ENCODE results near the gene CASZ1. TPM values are rescaled to one million over a fixed set of nuclear protein-coding genes. Genes with fewer than 3 reads are reported as not detected.

The CASZ1 gene
- polyA plus RNA-seq, 1 experiment, result 0.06 TPM

DNA sequence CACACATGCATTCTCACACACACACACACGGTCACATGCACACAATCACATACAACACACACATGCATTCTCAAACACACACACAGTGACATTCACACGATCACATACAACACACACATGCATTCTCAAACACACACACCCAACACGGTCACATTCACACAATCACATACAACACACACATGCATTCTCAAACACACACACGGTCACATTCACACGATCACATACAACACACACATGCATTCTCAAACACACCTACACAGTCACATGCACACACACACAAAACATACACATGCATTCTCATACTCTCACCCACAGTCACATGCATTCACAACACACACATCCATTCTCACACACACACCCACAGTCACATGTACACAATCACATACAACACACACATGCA is 135.0 kb downstream of the CASZ1 start:
- ChIA-PET POLR2A (no interaction called here), CTCF (no interaction called here)
- H3K4me3 ChIP-seq (ENCODE audit: low read depth, low read length), result no peak overlapping the region
- TF ChIP-seq, protein P1, sequence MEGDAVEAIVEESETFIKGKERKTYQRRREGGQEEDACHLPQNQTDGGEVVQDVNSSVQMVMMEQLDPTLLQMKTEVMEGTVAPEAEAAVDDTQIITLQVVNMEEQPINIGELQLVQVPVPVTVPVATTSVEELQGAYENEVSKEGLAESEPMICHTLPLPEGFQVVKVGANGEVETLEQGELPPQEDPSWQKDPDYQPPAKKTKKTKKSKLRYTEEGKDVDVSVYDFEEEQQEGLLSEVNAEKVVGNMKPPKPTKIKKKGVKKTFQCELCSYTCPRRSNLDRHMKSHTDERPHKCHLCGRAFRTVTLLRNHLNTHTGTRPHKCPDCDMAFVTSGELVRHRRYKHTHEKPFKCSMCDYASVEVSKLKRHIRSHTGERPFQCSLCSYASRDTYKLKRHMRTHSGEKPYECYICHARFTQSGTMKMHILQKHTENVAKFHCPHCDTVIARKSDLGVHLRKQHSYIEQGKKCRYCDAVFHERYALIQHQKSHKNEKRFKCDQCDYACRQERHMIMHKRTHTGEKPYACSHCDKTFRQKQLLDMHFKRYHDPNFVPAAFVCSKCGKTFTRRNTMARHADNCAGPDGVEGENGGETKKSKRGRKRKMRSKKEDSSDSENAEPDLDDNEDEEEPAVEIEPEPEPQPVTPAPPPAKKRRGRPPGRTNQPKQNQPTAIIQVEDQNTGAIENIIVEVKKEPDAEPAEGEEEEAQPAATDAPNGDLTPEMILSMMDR (IDR thresholded peaks at IDR 0.05; ENCODE audit: low read depth, low read length), result no peak
- DNase-seq (ENCODE audit: low read depth, low spot score), result no peak
- no peak overlapping the region for H3K27ac ChIP-seq (ENCODE audit: low read depth, low read length)
- H3K27me3 ChIP-seq (ENCODE audit: control insufficient read depth, insufficient read depth, low read length), result peaks cover 15% of the 10 kb centered on the region
- no peaks in the 10 kb centered on the region; the same call in 1 of the 2 replicates for H3K9me3 ChIP-seq (ENCODE audit: control insufficient read depth, insufficient read depth, low read length)

DNA sequence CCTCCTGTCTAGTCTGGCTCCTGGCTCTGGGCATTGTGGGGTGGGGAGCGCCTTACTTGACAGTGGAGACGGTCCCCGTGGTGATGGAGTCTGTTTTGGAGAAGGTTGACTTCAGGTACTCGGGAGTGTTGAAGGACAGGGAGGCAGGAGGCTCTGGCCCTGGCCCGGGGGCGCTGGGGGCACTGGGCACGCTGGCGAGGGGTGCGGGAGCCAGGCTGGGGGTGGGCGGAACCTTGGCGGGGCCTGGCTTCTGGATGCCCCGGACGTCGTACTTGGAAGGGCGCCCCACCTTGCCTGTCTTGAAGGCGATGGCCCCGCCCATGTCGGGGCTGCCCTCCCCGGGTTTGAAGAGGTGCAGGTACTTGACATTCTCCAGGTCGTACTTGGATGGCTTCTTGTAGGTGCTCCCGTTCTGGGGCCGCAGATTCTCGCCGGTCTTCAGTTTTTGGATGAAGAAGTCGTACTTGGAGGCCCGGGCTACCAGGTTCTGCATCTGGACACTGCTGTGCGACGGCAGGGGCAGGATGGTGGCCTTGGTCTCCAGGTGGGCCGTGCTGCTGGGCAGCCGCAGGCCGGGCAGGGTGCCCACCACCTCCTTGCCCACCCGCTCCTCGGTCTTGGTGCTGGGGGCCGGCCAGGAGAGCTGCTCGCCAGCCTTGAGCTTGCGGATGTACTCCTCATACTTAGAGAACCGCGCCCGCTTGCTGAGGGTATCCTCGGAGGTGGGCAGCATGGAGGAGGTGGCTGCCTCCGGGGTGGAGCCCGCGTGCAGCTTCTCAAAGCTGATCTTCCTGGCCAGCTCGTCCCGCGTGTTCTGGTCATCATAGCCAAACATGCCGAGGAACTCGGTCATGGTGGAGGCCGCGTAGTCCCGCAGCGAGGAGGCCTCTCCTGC is 136.6 kb downstream of the CASZ1 start:
- CTCF ChIA-PET, result no interaction called here
- POLR2A ChIA-PET, result no interaction called here
- TF ChIP-seq, protein P1 (IDR thresholded peaks at IDR 0.05; ENCODE audit: low read depth, low read length), result no peak
- DNase-seq (ENCODE audit: low read depth, low spot score), result no peak
- Histone ChIP-seq H3K27me3 (ENCODE audit: control insufficient read depth, insufficient read depth, low read length) (peaks cover 7% of the 10 kb centered on the region), H3K9me3 (ENCODE audit: control insufficient read depth, insufficient read depth, low read length) (no peaks in the 10 kb centered on the region; the same call in 1 of the 2 replicates), H3K27ac (ENCODE audit: low read depth, low read length) (no peak overlapping the region), H3K4me3 (ENCODE audit: low read depth, low read length) (no peak overlapping the region)

DNA sequence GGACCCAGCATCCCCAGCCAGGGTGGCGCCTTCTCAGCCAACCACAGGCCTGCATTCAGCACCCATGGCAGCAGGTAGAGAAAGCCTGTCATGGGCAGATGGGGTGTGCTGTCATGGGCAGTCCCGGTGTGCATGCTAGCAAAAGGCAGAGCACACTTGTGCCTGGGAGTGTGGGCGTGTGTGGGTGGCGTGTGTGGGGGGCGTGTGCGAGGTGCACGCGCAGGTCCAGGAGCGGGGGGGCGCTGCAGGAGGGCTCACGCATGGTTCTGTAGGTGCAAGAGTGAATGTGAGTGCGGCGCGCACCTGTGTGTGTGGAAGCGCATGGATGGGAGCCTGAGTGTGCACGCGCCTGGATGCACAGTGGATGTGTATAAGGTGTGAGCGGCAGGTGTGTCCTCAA is 137.2 kb downstream of the CASZ1 start:
- peaks cover 2% of the 10 kb centered on the region for H3K27me3 ChIP-seq (ENCODE audit: control insufficient read depth, insufficient read depth, low read length)
- H3K4me3 ChIP-seq (ENCODE audit: low read depth, low read length), result no peak overlapping the region
- ChIA-PET POLR2A (no interaction called here), CTCF (no interaction called here)
- DNase-seq (ENCODE audit: low read depth, low spot score), result no peak
- no peaks in the 10 kb centered on the region; the same call in 1 of the 2 replicates for H3K9me3 ChIP-seq (ENCODE audit: control insufficient read depth, insufficient read depth, low read length)
- H3K27ac ChIP-seq (ENCODE audit: low read depth, low read length), result no peak overlapping the region
- TF ChIP-seq, protein P1 (IDR thresholded peaks at IDR 0.05; ENCODE audit: low read depth, low read length), result no peak

DNA sequence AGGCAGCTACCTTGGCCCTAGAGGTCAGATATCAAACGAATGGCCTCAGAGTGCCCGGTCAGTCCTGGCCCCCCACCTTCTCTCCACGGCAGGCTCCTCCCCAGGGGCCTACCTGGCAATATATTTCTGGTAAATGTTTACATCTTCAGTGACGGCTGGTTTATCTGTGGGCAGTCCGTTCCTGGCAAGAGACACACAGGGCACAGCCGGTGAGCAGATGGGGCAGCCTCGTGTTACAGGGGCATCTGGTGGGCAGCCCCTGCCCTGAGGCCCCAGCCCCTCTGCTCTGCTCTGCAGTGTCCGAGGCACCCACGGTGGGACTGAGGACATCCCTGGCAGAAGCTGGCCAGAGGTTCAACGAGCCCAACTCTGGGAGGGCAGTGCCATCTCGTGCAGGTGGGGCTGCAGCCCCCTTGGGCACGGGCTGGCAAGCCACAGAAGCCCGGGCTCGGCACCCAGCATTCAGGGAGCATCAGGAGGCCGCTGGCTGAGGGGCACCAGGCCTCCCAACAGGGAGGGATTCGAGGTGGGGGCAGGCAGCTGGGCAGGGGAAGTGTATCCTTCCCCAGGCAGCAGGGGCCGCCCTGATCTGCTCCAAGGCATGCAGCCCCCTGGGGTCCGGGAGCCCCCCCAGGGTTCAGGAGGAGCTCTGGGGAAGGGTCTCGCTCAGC is 137.9 kb downstream of the CASZ1 start:
- H3K4me3 ChIP-seq (ENCODE audit: low read depth, low read length), result no peak overlapping the region
- H3K27ac ChIP-seq (ENCODE audit: low read depth, low read length), result no peak overlapping the region
- CTCF ChIA-PET, result no interaction called here
- POLR2A ChIA-PET, result no interaction called here
- H3K9me3 ChIP-seq (ENCODE audit: control insufficient read depth, insufficient read depth, low read length), result no peaks in the 10 kb centered on the region; the same call in 1 of the 2 replicates
- H3K27me3 ChIP-seq (ENCODE audit: control insufficient read depth, insufficient read depth, low read length), result no peaks in the 10 kb centered on the region
- DNase-seq (ENCODE audit: low read depth, low spot score), result no peak
- TF ChIP-seq, protein P1 (IDR thresholded peaks at IDR 0.05; ENCODE audit: low read depth, low read length), result no peak
